Measurements from ENCODE around the gene PLSCR4.

PLSCR4 gene

GRCh38 chr3:146195605-146196004, 55.3 kb downstream of the PLSCR4 start:
- DNase-seq (ENCODE audit: low read depth in 1 of 2, low spot score in 1 of 2): no peak

- DNase-seq (ENCODE audit: low read depth in 1 of 2, low spot score in 1 of 2): no peak
These were observed 55.9 kb downstream of the PLSCR4 start for GRCh38 chr3:146195030-146195429.

GRCh38 chr3:146191051-146191450, 59.9 kb downstream of the PLSCR4 start:
- DNase-seq (ENCODE audit: low read depth in 1 of 2, low spot score in 1 of 2): no peak

GRCh38 chr3:146189519-146190173, 61.3 kb downstream of the PLSCR4 start:
- no peak for DNase-seq (ENCODE audit: low read depth in 1 of 2, low spot score in 1 of 2)

GRCh38 chr3:146187334-146187950, 63.5 kb downstream of the PLSCR4 start:
- no peak for DNase-seq (ENCODE audit: low read depth in 1 of 2, low spot score in 1 of 2)

- DNase-seq (ENCODE audit: low read depth in 1 of 2, low spot score in 1 of 2): no peak
These were observed 66.5 kb downstream of the PLSCR4 start for GRCh38 chr3:146184241-146185015.

GRCh38 chr3:146181216-146181615, 69.7 kb downstream of the PLSCR4 start:
- no peak for DNase-seq (ENCODE audit: low read depth in 1 of 2, low spot score in 1 of 2)

- no peak for DNase-seq (ENCODE audit: low read depth in 1 of 2, low spot score in 1 of 2)
These were observed 70.5 kb downstream of the PLSCR4 start for GRCh38 chr3:146180376-146180775.

- DNase-seq (ENCODE audit: low read depth in 1 of 2, low spot score in 1 of 2): no peak
These were observed 72.8 kb downstream of the PLSCR4 start for GRCh38 chr3:146178006-146178689.

- no peak for DNase-seq (ENCODE audit: low read depth in 1 of 2, low spot score in 1 of 2)
These were observed 73.4 kb downstream of the PLSCR4 start for GRCh38 chr3:146177519-146177918.

- no peak for DNase-seq (ENCODE audit: low read depth in 1 of 2, low spot score in 1 of 2)
These were observed 73.8 kb downstream of the PLSCR4 start for GRCh38 chr3:146177072-146177471.

GRCh38 chr3:146172586-146172985, 78.3 kb downstream of the PLSCR4 start:
- no peak for DNase-seq (ENCODE audit: low read depth in 1 of 2, low spot score in 1 of 2)

- DNase-seq (ENCODE audit: low read depth in 1 of 2, low spot score in 1 of 2): no peak
These were observed 80.3 kb downstream of the PLSCR4 start for GRCh38 chr3:146170591-146170990.

GRCh38 chr3:146169891-146170290, 81.0 kb downstream of the PLSCR4 start:
- no peak for DNase-seq (ENCODE audit: low read depth in 1 of 2, low spot score in 1 of 2)

GRCh38 chr3:146166826-146167225, 84.1 kb downstream of the PLSCR4 start:
- DNase-seq (ENCODE audit: low read depth in 1 of 2, low spot score in 1 of 2): no peak

- no peak for DNase-seq (ENCODE audit: low read depth in 1 of 2, low spot score in 1 of 2)
These were observed 84.5 kb downstream of the PLSCR4 start for GRCh38 chr3:146166415-146166821.

- DNase-seq (ENCODE audit: low read depth in 1 of 2, low spot score in 1 of 2): no peak
These were observed 85.0 kb downstream of the PLSCR4 start for GRCh38 chr3:146165877-146166276.

- DNase-seq (ENCODE audit: low read depth in 1 of 2, low spot score in 1 of 2): no peak
These were observed 85.7 kb downstream of the PLSCR4 start for GRCh38 chr3:146164971-146165769.

- no peak for DNase-seq (ENCODE audit: low read depth in 1 of 2, low spot score in 1 of 2)
These were observed 86.4 kb downstream of the PLSCR4 start for GRCh38 chr3:146164506-146164905.

GRCh38 chr3:146164071-146164470, 86.8 kb downstream of the PLSCR4 start:
- DNase-seq (ENCODE audit: low read depth in 1 of 2, low spot score in 1 of 2): no peak

GRCh38 chr3:146163584-146163983, 87.3 kb downstream of the PLSCR4 start:
- no peak for DNase-seq (ENCODE audit: low read depth in 1 of 2, low spot score in 1 of 2)

Measured in activated T-helper 1 cell treated with anti-CD3 and anti-CD28 coated beads, Interleukin-2, amount 50 U/mL, for 16 hours (primary cell).